Kidney epithelial cell (primary cell): ENCODE measurements around the gene PICALM. TPM values are rescaled to one million over a fixed set of nuclear protein-coding genes. Genes with fewer than 3 reads are reported as not detected.

Source experiments
- DNase-seq: peaks from one replicate; pipeline ENCODE4 v3.0.0-alpha.2; 2010; ENCODE audit warnings: low read depth
- H3K27me3 ChIP-seq: 2 replicates; pipeline ENCODE4 v1.6.0; 2011; ENCODE audit warnings: low read length; ENCODE audit not compliant: control insufficient read depth, insufficient read depth
- H3K36me3 ChIP-seq: 2 replicates; pipeline ENCODE4 v1.5.1; 2011; ENCODE audit warnings: low read length; ENCODE audit not compliant: control insufficient read depth, insufficient read depth
- H3K4me3 ChIP-seq: 2 replicates; pipeline ENCODE4 v1.5.1; 2011; ENCODE audit warnings: low read depth, mild to moderate bottlenecking, control low read depth, low read length
- CTCF ChIP-seq: IDR thresholded peaks from 2 replicates; pipeline ENCODE4 v1.5.1; 2011; ENCODE audit warnings: mild to moderate bottlenecking, moderate library complexity, low read length, control low read depth, inconsistent platforms; ENCODE audit not compliant: insufficient read depth, poor library complexity, severe bottlenecking
- total RNA-seq: library from RNA; depleted of rRNA; stranded (reverse); fragments of >200 nt; gene quantifications from 2 replicates; pipeline ENCODE4 v1.2.3, GENCODE V29; 2015

PICALM gene
- total RNA-seq, 1 donor from 2014 or later: 294 TPM

GRCh38 chr11:86103808-86104207 lies 34.9 kb upstream of the PICALM start:
- no peaks in the 10 kb centered on the region for H3K36me3 ChIP-seq
- H3K27me3 ChIP-seq: no peaks in the 10 kb centered on the region
- TF ChIP-seq CTCF: no peak
- no peak for DNase-seq
- H3K4me3 ChIP-seq: no peak overlapping the region

GRCh38 chr11:86101941-86102407 lies 33.1 kb upstream of the PICALM start:
- TF ChIP-seq CTCF: no peak
- Histone ChIP-seq H3K27me3 (no peaks in the 10 kb centered on the region), H3K36me3 (no peaks in the 10 kb centered on the region), H3K4me3 (no peak overlapping the region)
- DNase-seq: no peak

GRCh38 chr11:86101493-86101892 lies 32.6 kb upstream of the PICALM start:
- Histone ChIP-seq H3K27me3 (no peaks in the 10 kb centered on the region), H3K36me3 (no peaks in the 10 kb centered on the region), H3K4me3 (no peak overlapping the region)
- no peak for TF ChIP-seq CTCF
- no peak for DNase-seq

GRCh38 chr11:86099874-86100273 lies 31.0 kb upstream of the PICALM start:
- Histone ChIP-seq H3K36me3 (no peaks in the 10 kb centered on the region), H3K27me3 (no peaks in the 10 kb centered on the region), H3K4me3 (no peak overlapping the region)
- no peak for DNase-seq
- TF ChIP-seq CTCF: no peak

GRCh38 chr11:86097980-86098379 lies 29.1 kb upstream of the PICALM start:
- no peak overlapping the region for H3K4me3 ChIP-seq
- no peak for DNase-seq
- no peak for TF ChIP-seq CTCF
- no peaks in the 10 kb centered on the region for H3K36me3 ChIP-seq
- no peaks in the 10 kb centered on the region for H3K27me3 ChIP-seq

- no peaks in the 10 kb centered on the region for H3K27me3 ChIP-seq
- no peak overlapping the region for H3K4me3 ChIP-seq
- no peaks in the 10 kb centered on the region for H3K36me3 ChIP-seq
- DNase-seq: no peak
- no peak for TF ChIP-seq CTCF
Measured at GRCh38 chr11:86091566-86091965, 22.7 kb upstream of the PICALM start.
